Activated naive CD4-positive, alpha-beta T cell treated with anti-CD3 and anti-CD28 coated beads for 36 hours (primary cell): ENCODE results near the gene MAPK13. TPM values are rescaled to one million over a fixed set of nuclear protein-coding genes. Genes with fewer than 3 reads are reported as not detected.

ENCODE experiments used
- CTCF ChIA-PET: fragments of 350-600 bp; sonication (Branson Sonifier 250); formaldehyde crosslinking; loops from one replicate; lab custom pipeline; 2021; ENCODE audit warnings: antibody characterized with exemption; lab: Charles Lee
- DNase-seq: peaks from one replicate; pipeline ENCODE4 v3.0.0-alpha.2; 2020
- H3K27ac Mint-ChIP-seq: one replicate; pipeline ENCODE4 v1.8.0; 2021; ENCODE audit warnings: mild to moderate bottlenecking, mixed read lengths
- H3K27me3 Mint-ChIP-seq: one replicate; pipeline ENCODE4 v1.8.0; 2021; ENCODE audit warnings: low read depth, mixed read lengths
- H3K36me3 Mint-ChIP-seq: one replicate; pipeline ENCODE4 v1.8.0; 2021; ENCODE audit warnings: low read depth, mixed read lengths
- H3K4me1 Mint-ChIP-seq: one replicate; pipeline ENCODE4 v1.8.0; 2021; ENCODE audit warnings: low read depth, mixed read lengths
- H3K4me3 Mint-ChIP-seq: one replicate; pipeline ENCODE4 v1.8.0; 2021; ENCODE audit warnings: mild to moderate bottlenecking, moderate library complexity, mixed read lengths
- H3K9me3 Mint-ChIP-seq: one replicate; pipeline ENCODE4 v1.8.0; 2021; ENCODE audit warnings: mixed read lengths
- intact Hi-C: fragments of 100-400 bp; cut with micrococcal nuclease; formaldehyde crosslinking; loops from one replicate; pipeline ENCODE4 v1.15.1; 2023
- total RNA-seq, 2 experiments: library from RNA; stranded (reverse); gene quantifications; one replicate each; pipeline ENCODE4 v1.2.3, GENCODE V29; 2021

Gene MAPK13
- total RNA-seq, 2 experiments from 2014 or later = 49.8 to 51.4 TPM

GRCh38 chr6:36116066-36116864 is 14.0 kb upstream of the MAPK13 start:
- CTCF ChIA-PET = interaction anchor here (1.2 kb wide), 1 partner anchor 12 kb away, joined by 3 read pairs; no protein-coding TSS in a partner anchor
- Mint-ChIP-seq H3K9me3 (no peaks in the 10 kb centered on the region), H3K27me3 (no peaks in the 10 kb centered on the region), H3K36me3 (peaks cover 14% of the 10 kb centered on the region), H3K27ac (no peak overlapping the region), H3K4me1 (peaks cover 78% of the 10 kb centered on the region), H3K4me3 (no peak overlapping the region)
- DNase-seq = no peak
- intact Hi-C loops = no loop called here

- H3K9me3 Mint-ChIP-seq = no peaks in the 10 kb centered on the region
Measured at GRCh38 chr6:36116943-36117342, 13.4 kb upstream of the MAPK13 start.

GRCh38 chr6:36117658-36118549 is 12.4 kb upstream of the MAPK13 start:
- CTCF ChIA-PET = interaction anchor here (1.1 to 1.3 kb wide), 2 partner anchors 13 to 14 kb away, joined by 4 to 5 read pairs; no protein-coding TSS in a partner anchor
- Mint-ChIP-seq H3K4me3 (no peak overlapping the region), H3K27me3 (no peaks in the 10 kb centered on the region), H3K36me3 (peaks cover 9% of the 10 kb centered on the region), H3K9me3 (no peaks in the 10 kb centered on the region), H3K27ac (peak overlapping the region; percentile 98), H3K4me1 (peaks cover 90% of the 10 kb centered on the region)
- DNase-seq = no peak
- intact Hi-C loops = no loop called here

More at GRCh38 chr6:36116943-36117342, 13.4 kb upstream of the MAPK13 start:
- peaks cover 11% of the 10 kb centered on the region for H3K36me3 Mint-ChIP-seq
- no peaks in the 10 kb centered on the region for H3K27me3 Mint-ChIP-seq
- intact Hi-C loops = no loop called here
- DNase-seq = no peak
- CTCF ChIA-PET = interaction anchor here (1.3 kb wide), 1 partner anchor 14 kb away, joined by 4 read pairs; no protein-coding TSS in a partner anchor
- no peak overlapping the region for H3K4me3 Mint-ChIP-seq
- H3K27ac Mint-ChIP-seq = no peak overlapping the region
- H3K4me1 Mint-ChIP-seq = peaks cover 84% of the 10 kb centered on the region

GRCh38 chr6:36118550-36119107 is 11.7 kb upstream of the MAPK13 start:
- intact Hi-C loops = no loop called here
- H3K4me3 Mint-ChIP-seq = no peak overlapping the region
- peak overlapping the region; percentile 98 for H3K27ac Mint-ChIP-seq

GRCh38 chr6:36119209-36119608 is 11.1 kb upstream of the MAPK13 start:
- H3K4me1 Mint-ChIP-seq = peaks cover 91% of the 10 kb centered on the region
- H3K27ac Mint-ChIP-seq = peak overlapping the region; percentile 98
- no peak for DNase-seq
- no peaks in the 10 kb centered on the region for H3K27me3 Mint-ChIP-seq
- CTCF ChIA-PET = interaction anchor here (0.6 to 1.1 kb wide), 3 partner anchors 12 to 25 kb away, joined by 3 to 5 read pairs (median 3); no protein-coding TSS in a partner anchor
- H3K9me3 Mint-ChIP-seq = no peaks in the 10 kb centered on the region
- peaks cover 9% of the 10 kb centered on the region for H3K36me3 Mint-ChIP-seq
- intact Hi-C loops = no loop called here
- no peak overlapping the region for H3K4me3 Mint-ChIP-seq

More at GRCh38 chr6:36118550-36119107, 11.7 kb upstream of the MAPK13 start:
- CTCF ChIA-PET = interaction anchor here (0.6 to 1.1 kb wide), 3 partner anchors 13 to 24 kb away, joined by 3 to 5 read pairs (median 3); no protein-coding TSS in a partner anchor
- Mint-ChIP-seq H3K9me3 (no peaks in the 10 kb centered on the region), H3K36me3 (peaks cover 9% of the 10 kb centered on the region), H3K4me1 (peaks cover 93% of the 10 kb centered on the region), H3K27me3 (no peaks in the 10 kb centered on the region)
- DNase-seq = peak; percentile 85

- Mint-ChIP-seq H3K36me3 (peaks cover 9% of the 10 kb centered on the region), H3K27me3 (no peaks in the 10 kb centered on the region), H3K4me1 (peaks cover 89% of the 10 kb centered on the region), H3K27ac (peak overlapping the region; percentile 98), H3K9me3 (no peaks in the 10 kb centered on the region), H3K4me3 (peak overlapping the region; percentile 69)
- CTCF ChIA-PET = interaction anchor here (0.7 to 4.2 kb wide), 4 partner anchors 11 to 221 kb away, joined by 3 to 33 read pairs (median 13); partner anchors contain the start of gene MAPK13
- intact Hi-C loops = loop anchor here (1.0 to 10.0 kb wide), 9 partner anchors 11 to 817 kb away; partner anchors contain the start of genes MAPK14, SRSF3 and STK38
- DNase-seq = no peak
Measured at GRCh38 chr6:36120018-36120417, 10.3 kb upstream of the MAPK13 start.

- Mint-ChIP-seq H3K27me3 (no peaks in the 10 kb centered on the region), H3K9me3 (no peaks in the 10 kb centered on the region), H3K4me1 (peaks cover 86% of the 10 kb centered on the region), H3K36me3 (peaks cover 9% of the 10 kb centered on the region), H3K4me3 (peak overlapping the region; percentile 69), H3K27ac (peak overlapping the region; percentile 98)
- intact Hi-C loops = loop anchor here (1.0 to 10.0 kb wide), 9 partner anchors 11 to 818 kb away; partner anchors contain the start of genes MAPK14, SRSF3 and STK38
- CTCF ChIA-PET = interaction anchor here (0.7 to 4.2 kb wide), 7 partner anchors 11 to 220 kb away, joined by 3 to 33 read pairs (median 7); partner anchors contain the start of genes MAPK13 and MAPK14
- peak; percentile 92 for DNase-seq
Measured at GRCh38 chr6:36120539-36120938, 9.8 kb upstream of the MAPK13 start.

GRCh38 chr6:36120979-36121786 is 9.1 kb upstream of the MAPK13 start:
- intact Hi-C loops = loop anchor here (1.0 to 10.0 kb wide), 10 partner anchors 10 to 818 kb away; partner anchors contain the start of genes MAPK14, SRSF3 and STK38
- no peaks in the 10 kb centered on the region for H3K27me3 Mint-ChIP-seq
- peak overlapping the region; percentile 69 for H3K4me3 Mint-ChIP-seq
- H3K27ac Mint-ChIP-seq = peak overlapping the region; percentile 98
- CTCF ChIA-PET = interaction anchor here (0.6 to 4.2 kb wide), 12 partner anchors 10 to 239 kb away, joined by 3 to 33 read pairs (median 4); partner anchors contain the start of genes MAPK13 and MAPK14
- peak; percentile 87 for DNase-seq
- no peaks in the 10 kb centered on the region for H3K9me3 Mint-ChIP-seq
- H3K36me3 Mint-ChIP-seq = peaks cover 9% of the 10 kb centered on the region
- peaks cover 82% of the 10 kb centered on the region for H3K4me1 Mint-ChIP-seq

GRCh38 chr6:36121787-36122494 is 8.4 kb upstream of the MAPK13 start:
- no peaks in the 10 kb centered on the region for H3K9me3 Mint-ChIP-seq
- no peaks in the 10 kb centered on the region for H3K27me3 Mint-ChIP-seq
- DNase-seq = no peak
- H3K4me1 Mint-ChIP-seq = peaks cover 83% of the 10 kb centered on the region
- H3K4me3 Mint-ChIP-seq = no peak overlapping the region
- CTCF ChIA-PET = interaction anchor here (0.6 to 4.2 kb wide), 14 partner anchors 9 to 238 kb away, joined by 3 to 33 read pairs (median 4); partner anchors contain the start of genes MAPK13 and MAPK14
- intact Hi-C loops = loop anchor here (1.0 to 10.0 kb wide), 8 partner anchors 27 to 819 kb away; partner anchors contain the start of genes SRSF3 and STK38
- peak overlapping the region; percentile 98 for H3K27ac Mint-ChIP-seq
- peaks cover 5% of the 10 kb centered on the region for H3K36me3 Mint-ChIP-seq
